ENCODE results near the gene PTPRK.

GRCh38 chr6:128017288-128017687 is 503.1 kb downstream of the PTPRK start:
- TF ChIP-seq CTCF (conservative IDR thresholded peaks at IDR 0.05 in 1 of 2, IDR thresholded peaks at IDR 0.05 in 1 of 2; ENCODE audit: extremely low read depth in 1 of 2, insufficient read depth in 1 of 2, low read depth in 1 of 2, low read length in 2 of 2) (no peak), EZH2 (IDR thresholded peaks at IDR 0.05; ENCODE audit: borderline replicate concordance, low read length) (no peak)
